HG03439 (cell line): ENCODE data around the gene PRKAR1B.

Source experiments
- ATAC-seq: cut with Tn5 transposase; IDR thresholded peaks from one replicate; pipeline ENCODE4 v1.9.1; 2021; ENCODE audit warnings: mild to moderate bottlenecking, moderate library complexity; ENCODE audit not compliant: unreplicated experiment

The PRKAR1B gene

GRCh38 chr7:727104-727805 lies at the start of gene PRKAR1B:
TSS of gene PRKAR1B (minus strand) at chr7:727281. CDS start at chr7:711505, 15,776 bp downstream.
- ATAC-seq, result peak; percentile 35

- no peak for ATAC-seq
These were observed 49.3 kb upstream of the PRKAR1B start for GRCh38 chr7:776381-776780.

DNA sequence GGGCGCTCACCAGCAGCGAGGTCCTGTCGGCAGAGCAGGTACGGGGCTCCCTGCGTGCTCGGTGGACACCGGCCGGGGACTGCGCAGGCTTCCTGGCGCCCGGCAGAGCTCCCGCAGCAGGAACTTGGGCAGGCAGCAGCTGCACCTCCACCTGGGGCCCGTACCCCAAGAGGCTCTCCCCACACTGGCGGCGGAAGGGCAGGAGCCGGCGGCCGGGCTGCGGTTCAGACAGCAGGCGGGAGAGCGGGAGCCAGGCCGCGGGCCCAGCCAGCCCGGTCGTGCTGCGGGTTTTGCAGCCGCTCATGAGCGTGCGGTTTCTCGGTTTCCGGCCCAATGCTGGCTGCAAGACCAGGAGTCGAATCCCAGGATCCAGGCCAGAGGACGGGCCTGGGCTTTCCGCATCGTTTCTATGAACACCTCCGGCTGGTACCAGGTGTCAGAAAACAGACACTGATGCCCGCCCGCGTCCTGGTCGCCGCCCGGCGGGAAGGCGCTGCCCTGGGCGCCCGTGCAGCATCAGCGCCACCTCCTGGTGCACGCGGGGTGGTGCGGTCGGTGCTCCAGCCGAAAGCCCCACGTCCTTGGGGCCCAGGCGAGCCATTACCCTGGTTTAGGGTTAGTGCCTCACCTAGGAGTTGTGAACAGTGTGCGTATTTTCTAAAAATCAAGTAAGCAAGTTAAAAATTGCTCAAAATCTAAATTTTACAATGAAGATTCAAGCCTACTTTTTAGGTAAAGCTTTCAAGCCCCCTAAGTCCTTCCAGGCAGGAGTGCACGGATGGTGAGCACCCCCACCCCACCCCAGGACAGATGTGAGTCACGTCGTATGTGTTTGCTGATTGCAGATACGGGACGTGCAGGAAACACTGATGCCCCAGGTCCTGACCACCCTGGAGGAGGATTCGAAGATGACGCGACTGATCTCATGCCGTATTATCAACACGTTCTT lies 47.4 kb upstream of the PRKAR1B start:
- ATAC-seq, result peak; percentile 66

DNA sequence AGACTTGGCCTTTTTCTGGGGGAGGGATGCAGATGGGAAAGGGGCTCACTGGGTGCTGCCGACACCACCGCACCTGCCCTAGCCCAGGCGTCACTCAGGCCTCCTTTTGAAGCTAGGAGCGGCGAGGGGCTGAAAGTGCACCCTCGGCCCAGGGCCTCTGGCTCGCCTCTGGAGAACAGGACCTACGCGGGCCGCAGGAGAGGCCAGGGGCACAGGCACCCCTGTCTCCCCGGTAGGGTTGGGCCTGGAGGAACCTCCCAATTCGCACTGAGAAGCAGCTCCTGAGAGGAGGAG lies 46.5 kb upstream of the PRKAR1B start:
- no peak for ATAC-seq

DNA sequence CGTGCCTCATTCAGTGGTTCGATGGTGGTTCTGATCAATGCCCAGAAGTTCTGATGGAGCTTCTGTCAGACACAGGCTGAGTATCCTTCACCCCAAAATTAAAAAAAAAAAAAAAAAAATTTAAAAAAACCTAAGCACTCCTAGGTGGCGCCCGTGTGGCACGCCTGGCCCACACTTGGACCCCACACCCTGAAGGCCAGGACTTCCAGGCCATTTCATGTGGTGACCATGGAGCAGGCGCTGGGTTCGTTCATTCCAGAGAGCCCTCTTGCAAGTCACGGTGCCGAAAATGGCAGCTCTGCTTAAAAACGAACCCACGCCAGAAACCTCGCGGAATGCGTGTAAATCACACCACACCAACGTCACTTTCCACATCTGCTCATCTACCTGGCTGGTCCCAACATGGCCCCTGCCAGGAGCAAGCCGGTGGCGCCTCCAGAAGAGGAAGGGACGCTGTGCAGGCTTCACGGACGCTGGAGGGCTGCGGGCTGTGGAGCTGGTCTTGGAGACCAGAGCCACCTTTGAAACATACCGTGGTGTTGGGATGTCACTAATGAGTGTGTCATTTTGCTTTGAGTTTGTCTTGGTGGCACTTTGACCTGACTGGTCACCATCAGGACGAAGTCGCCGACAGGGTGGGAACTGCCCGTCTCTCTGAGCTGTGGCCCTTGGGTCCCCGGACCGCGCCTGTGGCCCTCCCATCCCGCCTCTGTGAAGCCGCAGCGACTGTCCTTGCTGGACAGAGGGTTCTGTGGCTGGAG lies 46.0 kb upstream of the PRKAR1B start:
- ATAC-seq, result no peak

- no peak for ATAC-seq
These were observed 45.3 kb upstream of the PRKAR1B start for GRCh38 chr7:772392-772791.

DNA sequence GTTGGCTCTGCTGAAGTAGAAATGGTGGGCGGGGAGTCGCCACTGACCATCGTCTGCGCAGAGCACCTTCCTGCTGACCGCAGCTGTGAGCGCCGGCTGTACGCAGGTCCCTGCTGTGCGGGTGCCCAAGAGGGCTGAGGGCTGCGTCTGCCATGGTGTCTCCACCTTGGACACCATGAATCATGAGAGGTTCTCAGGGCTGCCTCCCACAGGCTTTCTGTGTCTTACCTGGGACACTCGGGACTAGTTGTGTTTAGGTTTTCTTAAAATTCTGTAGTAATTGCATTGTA lies 44.9 kb upstream of the PRKAR1B start:
- no peak for ATAC-seq

- ATAC-seq, result no peak
These were observed 44.3 kb upstream of the PRKAR1B start for GRCh38 chr7:771234-772004.

- no peak for ATAC-seq
These were observed 43.7 kb upstream of the PRKAR1B start for GRCh38 chr7:770741-771166.

- ATAC-seq, result no peak
These were observed 43.3 kb upstream of the PRKAR1B start for GRCh38 chr7:770336-770735.

- no peak for ATAC-seq
These were observed 41.9 kb upstream of the PRKAR1B start for GRCh38 chr7:768881-769504.

- ATAC-seq, result no peak
These were observed 41.1 kb upstream of the PRKAR1B start for GRCh38 chr7:767941-768731.

GRCh38 chr7:767580-767940 lies 40.5 kb upstream of the PRKAR1B start:
- no peak for ATAC-seq

DNA sequence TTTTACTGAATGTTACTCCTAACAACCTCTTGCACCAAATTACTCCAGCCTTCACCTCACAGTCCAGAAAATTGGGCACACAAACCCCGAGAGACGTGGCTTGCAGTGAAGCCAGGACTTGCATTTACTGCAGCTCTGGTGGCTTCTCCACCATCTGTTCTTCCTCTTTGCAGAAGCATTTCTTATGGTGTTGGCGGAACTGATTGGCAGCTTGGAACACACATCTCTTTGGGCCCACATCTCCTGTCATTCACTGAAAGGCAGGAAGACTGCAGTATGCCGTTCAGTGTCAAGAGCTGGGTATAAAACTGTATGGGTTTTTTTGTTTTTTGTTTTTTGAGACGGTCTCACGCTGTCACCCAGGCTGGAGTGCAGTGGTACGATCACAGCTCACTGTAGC lies 38.3 kb upstream of the PRKAR1B start:
- ATAC-seq, result no peak

- ATAC-seq, result no peak
These were observed 36.7 kb upstream of the PRKAR1B start for GRCh38 chr7:763762-764161.

DNA sequence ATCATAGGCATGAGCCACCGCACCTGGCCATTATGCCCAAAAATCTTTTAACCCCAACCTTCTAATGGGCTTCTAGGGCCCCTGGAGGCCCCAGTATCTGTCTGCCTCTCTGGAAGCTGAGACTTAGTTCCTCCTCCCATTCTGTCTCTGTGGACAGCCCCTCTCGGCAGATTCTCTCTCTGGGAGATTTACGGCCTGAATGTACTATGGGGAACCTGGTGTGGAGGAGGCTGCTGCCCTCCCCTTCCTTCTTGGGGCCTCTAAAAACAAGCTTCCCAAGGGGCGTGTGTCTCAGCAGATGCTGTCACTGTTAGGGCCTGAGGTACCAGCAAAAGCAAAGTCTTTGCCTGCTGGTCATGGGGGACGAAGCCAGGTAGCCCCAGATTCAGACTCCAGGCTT lies 35.8 kb upstream of the PRKAR1B start:
- no peak for ATAC-seq

DNA sequence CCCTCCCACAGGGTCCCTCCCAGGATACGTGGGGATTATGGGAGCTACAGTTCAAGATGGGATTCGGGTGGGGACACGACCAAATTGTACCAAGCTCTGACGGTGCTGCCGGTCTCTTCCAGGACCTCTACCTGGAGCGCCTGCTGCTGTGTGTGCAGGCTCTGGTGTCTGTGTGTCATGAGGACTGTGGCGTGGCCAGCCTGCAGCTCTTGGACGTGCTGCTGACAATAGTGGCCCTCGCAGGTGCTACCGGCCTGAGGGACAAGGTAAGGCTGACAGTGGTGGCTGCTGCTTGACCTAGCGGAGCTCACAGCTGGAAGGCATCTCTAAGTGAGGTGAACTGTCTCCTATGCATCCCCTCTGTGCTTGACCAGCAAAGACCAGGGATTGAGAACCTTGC lies 34.5 kb upstream of the PRKAR1B start:
- ATAC-seq, result no peak

DNA sequence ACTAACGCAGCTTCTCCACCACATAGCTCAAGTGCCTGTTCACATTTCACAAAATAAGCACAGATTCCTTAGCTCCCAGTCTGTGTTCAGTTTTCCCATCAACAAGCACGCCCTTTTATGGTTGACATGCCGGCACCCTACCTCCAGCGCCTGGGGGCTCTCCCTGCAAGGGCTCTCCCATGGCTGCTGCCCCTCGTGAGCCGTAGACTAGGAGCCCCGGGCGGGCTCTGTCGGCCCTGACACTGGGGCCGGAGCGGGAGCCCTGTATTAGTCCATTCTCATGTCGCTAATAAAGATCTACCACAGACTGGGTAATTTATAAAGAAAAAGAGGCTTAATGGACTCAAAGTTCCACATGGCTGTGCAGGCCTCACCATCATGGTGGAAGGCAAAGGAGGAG lies 34.0 kb upstream of the PRKAR1B start:
- ATAC-seq, result no peak

- no peak for ATAC-seq
These were observed 32.9 kb upstream of the PRKAR1B start for GRCh38 chr7:760006-760405.

GRCh38 chr7:759569-759968 lies 32.5 kb upstream of the PRKAR1B start:
- no peak for ATAC-seq
